HuH-7.5 (cell line): ENCODE measurements around the gene TUBA3D.
"Not testable (repeated sequence)": the region's sequence is repeated elsewhere in the genome, so short reads cannot be mapped to it uniquely, and the experiment has no call there.

Experiments
- DNase-seq: peaks from one replicate; pipeline ENCODE4 v3.0.0; 2011; ENCODE audit warnings: low spot score

Gene TUBA3D

DNA sequence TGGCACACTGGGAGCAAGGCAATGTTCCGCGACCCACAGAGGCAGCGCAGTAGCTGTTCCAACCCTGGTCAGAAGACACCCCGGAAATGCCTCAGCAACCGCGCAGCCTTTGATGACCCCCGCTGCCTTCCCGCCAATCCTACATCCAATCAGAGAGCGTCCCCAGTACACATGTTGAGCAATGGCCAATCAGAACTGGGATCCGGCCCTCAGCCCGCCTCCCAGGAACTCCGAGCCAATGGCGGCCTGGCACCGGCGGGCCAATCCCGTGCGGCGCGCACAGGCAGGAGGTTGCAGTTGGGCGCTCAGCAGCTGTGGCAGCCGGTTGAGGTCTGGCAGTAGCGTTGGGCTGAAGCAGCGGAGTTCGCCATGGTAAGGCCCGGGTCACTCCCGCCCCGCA lies at the start of gene TUBA3D:
TSS of gene TUBA3D (plus strand) at position 289 of the 400 bp plus-strand sequence. CDS start at position 370, 81 bp downstream.
- DNase-seq, result no peak

DNA sequence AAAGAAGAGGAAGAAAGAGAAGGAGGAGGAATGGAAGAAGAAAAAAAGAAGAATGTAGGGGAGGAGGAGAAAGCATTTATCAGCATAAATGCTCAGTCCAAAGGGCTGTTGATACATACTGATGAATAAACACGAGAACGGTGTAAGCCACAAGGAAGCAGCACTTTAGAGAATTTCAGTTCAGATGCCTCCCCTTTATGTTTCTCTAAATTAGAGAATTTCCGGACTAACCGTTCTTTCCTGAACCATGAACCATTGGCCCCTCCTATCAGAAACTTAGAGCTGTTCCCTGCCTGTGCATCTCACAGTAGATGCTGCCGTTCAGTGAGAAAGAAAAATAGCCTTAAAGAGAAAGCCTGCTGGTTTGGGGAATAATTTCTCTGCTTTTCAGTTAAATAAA lies 49.2 kb upstream of the TUBA3D start:
- DNase-seq, result no peak

DNA sequence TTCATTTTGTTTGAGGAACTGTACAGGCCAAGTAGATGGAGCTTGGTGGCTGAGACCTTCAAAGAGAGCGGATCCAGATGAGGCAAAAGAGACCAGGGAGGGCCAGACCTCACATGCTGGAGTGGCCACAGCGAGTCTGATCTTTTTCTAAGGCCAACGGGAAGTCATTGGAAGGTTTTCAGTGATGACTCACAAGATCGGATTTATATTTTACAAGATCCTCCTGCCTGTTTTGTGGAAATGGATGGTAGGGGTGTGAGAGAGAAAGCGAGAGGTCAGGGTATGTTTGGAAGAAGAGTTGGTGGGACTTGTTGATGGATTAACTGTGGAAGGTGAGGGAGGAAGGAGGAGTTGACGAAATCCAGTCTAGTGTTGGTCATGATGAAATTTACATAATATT lies 44.6 kb upstream of the TUBA3D start:
- no peak for DNase-seq

DNA sequence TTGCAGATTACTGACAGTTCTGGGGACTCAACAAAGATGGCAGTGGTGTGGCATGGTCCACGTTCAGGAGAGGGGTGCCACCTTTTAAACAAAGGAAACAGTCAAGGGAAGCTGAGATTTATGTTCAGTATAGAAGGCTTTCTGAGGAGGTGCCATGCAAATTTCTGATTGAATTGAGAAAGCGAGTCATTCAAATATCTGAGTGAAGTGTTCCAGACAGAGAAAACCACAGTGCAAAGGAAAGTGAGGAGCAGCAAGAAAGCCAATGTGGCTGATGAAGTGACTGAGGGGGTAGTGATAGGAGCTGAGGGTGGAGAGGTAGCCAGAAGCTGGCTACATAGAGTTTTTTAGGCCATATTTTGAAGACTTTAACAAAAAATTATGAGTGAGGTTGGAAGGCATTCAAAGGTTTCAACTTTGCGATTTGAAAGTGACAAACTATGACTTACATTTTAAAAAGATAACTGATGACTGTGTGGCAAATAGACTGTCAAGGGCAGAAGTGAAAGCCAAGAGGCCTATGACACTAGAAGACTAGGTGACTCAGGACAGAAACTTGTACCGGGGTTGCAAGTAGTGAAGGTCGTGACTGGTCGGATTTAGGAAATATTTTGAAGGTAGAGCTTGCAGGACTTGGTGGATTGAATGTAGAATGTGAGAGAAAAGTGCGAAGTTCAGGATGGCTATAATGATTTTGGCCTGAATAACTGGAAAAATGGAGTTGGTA lies 35.0 kb upstream of the TUBA3D start:
- not testable (repeated sequence) for DNase-seq

DNA sequence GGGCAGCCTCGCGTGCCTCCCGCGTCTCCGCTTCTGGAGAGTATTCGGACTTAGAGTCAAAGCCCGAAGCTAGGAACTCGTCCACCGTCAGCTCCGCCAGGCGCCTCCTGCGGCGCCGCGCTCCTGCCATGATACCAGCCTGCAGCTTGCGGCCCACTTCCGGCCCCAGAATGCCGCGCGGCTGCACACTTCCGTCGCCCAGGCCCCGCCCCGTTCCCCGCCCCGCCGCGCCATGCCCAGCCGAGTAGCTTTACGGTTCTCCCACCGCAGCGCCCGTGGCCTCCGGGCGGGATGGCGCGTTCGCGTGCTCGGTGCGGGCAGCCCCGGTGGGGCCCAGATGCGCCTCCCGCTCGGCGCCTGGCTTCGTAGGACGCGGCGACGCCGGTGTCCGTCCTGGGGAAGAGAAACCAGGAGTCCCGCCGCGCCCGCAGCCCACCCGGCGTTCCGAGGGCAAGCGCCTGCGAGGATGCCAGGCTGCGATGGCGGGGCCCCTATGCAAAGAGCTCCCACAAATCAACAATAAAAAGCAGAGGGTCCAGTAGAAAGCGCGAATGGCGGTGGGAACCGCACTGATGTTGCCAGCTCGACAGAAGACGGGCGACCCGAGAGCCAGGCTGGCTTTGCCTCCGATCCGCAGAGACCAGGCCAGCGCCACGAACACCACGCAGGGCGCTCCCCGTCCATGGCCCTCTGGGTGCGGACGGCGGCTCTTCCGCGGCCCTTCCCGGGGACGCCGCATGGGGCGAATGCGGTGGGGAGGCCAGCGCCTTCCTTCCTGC lies 31.0 kb upstream of the TUBA3D start:
- DNase-seq, result not testable (repeated sequence)

DNA sequence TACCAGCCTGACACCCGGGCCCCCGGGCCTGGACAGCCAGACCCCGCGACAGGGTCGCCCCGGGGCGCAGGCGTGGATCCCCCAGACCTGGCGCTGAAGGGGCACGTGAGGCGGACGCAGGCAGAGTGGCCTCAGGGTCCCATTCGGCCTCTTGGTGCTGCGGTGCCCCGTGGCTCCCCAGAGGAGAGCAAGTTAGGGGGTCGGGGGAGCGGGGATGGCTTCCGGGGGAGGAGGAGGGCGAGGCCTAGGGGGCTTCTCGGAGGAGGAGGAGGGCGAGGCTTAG lies 30.5 kb upstream of the TUBA3D start:
- DNase-seq, result not testable (repeated sequence)

DNA sequence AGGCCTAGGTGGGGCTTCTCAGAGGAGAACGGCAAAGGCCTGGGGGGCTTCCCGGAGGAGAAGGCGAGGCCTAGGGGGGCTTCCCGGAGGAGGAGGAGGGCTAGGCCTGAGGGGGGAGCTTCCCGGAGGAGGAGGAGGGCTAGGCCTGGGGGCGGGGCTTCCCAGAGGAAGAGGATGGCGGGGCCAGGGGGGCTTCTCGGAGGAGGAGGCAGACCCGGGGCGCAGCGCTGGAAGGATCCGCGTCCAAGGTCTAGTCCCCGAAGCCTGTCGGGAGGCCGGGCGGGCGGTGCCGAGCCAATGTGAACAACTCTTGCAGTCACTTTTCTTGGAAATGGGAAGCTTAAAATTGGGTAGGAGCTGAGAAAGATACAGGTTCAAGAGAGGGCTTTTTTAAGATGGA lies 30.0 kb upstream of the TUBA3D start:
- DNase-seq, result no peak

DNA sequence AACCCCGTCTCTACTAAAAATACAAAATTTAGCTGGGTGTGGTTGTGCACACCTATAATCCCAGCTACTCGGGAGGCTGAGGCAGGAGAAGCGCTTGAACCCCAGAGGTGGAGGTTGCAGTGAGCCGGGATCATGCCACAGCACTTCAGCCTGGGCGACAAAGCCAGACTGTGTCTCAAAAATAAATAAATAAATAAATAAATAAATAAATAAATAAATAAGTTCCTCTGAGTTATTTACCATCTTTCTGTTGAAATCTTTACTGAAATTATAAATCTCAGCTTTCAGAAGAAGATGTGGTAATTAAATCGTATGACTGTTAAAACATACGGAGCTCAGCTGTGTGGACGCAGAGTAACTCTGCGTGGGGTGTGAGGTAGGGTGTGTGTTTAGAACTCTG lies 27.9 kb upstream of the TUBA3D start:
- not testable (repeated sequence) for DNase-seq

DNA sequence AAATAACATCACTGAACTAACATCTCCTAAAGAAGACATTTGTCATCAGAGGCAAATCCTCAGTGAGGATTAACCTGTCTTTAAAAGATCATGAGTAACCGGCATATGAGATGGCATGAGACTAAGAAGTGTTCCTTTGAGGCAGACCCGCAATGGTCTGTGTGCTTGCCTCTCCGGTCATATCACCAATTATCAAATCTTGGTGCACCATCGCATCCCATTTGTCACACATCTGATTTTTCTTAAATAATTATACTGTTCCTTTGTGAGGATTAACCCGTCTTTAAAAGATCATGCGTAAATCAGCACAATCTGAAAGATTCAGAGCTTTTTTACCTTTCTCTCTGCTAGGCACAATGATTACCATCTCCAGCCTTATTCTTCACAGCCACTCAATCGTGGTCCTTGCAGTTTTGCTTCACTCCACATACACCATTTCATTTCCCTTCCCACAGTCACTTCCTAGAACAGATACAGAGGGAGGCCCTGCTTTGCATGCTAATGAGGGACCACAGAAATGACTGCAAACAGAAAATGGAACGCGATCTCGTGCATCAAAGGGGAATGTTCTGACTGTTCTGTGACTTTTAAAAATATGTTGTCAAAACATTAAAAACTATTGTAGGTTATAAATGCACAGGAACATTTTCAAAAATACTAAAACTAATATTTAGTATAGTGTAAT lies 24.5 kb upstream of the TUBA3D start:
- DNase-seq, result not testable (repeated sequence)

DNA sequence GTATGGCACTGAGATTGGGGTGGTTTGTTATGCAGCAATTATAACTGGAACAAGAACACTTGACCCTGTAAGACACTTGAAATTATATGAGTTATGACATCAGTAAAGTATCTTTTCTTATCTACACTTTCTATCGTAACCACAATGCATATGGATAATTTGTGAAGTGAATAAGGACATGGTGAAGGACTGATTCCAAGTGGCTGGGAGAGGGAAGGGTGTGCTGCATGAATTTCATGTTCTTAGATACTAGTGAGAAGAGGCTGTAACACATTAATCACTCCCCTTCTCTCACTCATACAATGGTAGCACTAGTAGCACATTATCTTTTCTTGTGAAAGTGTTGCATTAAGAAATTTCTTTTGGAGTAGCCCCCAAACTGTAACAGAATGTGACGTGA lies 21.0 kb upstream of the TUBA3D start:
- DNase-seq, result not testable (repeated sequence)

DNA sequence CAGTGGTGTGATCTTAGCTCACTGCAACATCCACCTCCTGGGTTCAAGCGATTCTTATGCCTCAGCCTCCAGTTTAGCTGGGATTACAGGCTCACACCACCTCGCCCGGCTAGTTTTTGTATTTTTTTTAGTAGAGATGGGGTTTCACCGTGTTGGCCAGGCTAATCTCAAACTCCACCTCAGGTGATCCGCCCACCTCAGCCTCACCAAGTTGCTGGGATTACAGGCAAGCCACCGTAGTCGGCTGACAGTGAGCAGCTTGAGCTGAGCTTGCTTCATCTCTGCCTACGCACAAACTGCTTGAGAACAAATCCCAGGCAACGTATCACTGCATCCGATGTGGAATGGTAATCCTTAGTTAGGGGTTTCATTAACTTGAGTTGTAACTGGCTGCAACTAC lies 8.2 kb upstream of the TUBA3D start:
- not testable (repeated sequence) for DNase-seq

DNA sequence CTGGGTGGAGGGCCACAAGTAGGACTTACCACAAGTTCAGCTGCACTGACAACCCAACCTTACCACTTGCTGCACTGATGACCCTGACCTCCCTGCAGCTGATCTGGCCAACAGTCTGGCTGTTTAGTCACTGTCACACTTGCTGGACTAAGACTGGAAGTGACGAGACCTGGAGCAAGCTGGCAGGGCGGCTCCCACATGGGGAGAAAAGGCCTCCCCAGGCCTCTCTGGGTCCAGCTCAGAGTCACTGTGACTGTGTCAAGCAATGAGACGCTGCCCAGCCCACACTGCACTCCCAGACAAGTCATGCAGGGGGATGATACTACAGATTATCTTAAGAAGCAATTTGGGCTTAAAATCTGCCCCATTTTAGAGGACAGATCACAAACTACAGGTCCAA lies 5.0 kb upstream of the TUBA3D start:
- not testable (repeated sequence) for DNase-seq

DNA sequence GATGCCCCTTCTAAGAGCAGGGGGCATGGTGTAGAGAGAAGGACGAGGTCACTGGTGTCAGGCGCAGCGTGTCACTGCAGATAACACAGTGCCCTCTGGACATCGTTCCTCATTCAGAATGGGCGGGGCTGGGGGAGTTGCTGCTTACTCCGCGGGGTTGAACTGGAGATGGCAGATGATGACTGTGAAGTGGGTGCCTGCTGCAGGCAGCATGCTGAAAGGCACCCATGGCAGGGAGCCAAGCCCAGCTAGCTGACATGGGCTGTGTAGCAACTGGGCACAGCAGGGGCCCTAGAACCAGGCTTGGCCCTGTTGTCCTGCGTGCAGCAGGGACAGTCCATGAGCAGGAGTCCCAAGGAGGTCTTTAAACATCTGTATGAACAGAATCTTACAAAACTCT lies 4.3 kb upstream of the TUBA3D start:
- not testable (repeated sequence) for DNase-seq

DNA sequence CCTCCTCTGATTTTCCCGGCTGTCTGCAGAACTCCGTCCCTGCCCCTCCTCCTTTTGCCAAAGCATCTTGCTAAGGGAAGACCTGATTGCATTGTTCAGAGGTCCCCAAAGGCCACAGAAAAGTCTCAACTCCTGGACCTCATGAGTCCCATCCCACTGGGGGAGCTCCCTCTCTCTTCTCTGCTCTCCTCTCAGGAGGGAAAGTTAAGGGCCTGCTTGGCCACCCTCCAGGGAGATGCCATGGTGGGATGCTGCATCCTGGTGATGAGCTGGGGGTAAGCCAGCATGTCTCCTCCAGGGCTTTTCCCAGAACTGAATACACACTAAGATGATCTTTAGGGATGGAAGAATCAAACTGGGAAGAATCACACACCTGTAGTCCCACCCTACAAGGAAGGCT lies 2.7 kb upstream of the TUBA3D start:
- not testable (repeated sequence) for DNase-seq

DNA sequence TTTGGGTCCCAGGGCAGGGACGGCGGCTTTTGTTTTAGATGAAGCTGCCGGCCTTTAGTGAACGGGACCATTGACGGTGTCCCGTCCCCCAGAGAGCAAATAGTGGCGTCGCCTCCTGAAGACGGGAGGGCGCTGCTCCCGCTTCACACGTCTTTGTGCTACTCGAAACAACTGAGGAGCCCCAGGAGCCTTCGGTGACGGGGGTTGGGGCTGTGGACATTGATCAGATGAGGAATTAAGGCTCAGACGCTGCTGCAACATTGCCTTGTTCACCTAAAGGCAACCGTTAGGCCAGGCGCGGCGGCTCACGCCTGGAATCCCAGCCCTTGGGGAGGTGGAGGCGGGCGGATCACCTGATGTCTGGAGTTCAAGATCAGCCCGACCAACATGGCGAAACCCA lies 444 bp downstream of the TUBA3D start:
- DNase-seq, result not testable (repeated sequence)

DNA sequence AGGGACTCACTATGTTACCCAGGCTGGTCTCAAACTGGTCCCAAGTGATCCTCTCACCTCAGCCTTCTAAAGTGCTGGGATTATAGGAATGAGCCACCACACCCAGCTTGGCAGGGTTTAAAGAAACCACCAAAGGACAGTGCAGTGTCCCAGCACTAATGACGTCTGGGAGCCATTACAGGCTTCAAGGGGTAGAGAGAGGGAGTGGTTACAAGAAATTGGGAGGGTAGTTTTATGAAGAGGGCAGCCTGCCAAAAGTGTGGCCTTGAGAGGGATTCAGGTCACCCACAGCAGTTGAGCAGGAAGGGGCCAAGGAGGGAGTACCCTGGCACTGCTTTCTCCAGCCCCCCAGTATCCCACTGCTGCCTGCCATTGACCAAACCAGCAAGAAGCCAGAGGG lies 1.3 kb downstream of the TUBA3D start:
- not testable (repeated sequence) for DNase-seq

DNA sequence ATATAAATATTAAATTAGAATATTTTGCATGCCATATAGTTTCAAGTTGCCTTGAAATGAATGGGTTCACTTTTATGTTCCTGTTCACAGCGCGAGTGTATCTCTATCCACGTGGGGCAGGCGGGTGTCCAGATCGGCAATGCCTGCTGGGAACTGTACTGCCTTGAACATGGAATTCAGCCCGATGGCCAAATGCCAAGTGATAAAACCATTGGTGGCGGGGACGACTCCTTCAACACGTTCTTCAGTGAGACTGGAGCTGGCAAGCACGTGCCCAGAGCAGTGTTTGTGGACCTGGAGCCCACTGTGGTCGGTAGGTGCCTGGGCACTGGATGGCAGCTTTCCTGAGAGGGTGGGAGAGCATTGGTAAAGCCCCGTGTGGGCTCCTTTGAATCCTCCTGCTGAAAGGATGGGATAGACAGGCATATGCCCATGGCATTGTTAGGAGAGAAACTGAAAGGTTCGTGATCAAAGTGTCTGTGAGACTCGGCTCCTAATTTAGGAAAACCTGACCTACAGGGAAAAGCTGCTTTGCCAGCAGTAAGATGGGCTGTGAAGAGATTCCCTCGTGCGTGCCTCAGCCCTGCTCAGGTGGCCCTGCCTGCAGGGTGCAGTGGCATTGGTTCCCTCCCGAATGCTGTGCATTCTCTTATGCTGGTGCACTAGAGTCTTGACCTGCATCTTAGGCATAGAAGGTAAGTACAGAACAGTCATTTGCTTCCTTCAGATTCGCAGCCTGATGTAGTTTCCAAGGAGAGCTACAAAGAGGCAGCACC lies 2.3 kb downstream of the TUBA3D start:
- DNase-seq, result not testable (repeated sequence)

DNA sequence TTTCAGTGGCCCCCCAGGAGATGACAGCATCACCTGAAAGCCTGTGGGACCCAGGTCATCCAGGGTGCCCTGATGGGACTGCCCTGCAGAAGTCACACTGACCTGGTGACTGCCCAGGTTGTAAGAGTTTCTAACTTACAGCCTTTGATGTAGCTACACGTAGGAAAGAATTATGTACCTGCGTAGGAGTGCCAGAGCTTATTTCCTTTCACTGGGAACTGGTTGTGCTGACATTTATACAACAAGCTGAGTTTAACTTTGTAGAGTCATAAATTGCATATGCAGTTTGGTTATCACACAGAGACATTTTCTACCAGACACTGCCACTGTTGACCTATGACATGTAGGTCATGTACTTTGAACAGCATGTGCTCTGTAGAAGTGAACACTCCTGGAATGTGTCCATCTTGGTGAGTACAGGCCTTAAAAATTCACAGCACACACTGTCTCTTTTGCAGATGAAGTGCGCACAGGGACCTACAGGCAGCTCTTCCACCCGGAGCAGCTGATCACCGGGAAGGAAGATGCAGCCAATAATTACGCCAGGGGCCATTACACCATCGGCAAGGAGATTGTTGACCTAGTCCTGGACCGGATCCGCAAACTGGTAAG lies 3.0 kb downstream of the TUBA3D start:
- not testable (repeated sequence) for DNase-seq

DNA sequence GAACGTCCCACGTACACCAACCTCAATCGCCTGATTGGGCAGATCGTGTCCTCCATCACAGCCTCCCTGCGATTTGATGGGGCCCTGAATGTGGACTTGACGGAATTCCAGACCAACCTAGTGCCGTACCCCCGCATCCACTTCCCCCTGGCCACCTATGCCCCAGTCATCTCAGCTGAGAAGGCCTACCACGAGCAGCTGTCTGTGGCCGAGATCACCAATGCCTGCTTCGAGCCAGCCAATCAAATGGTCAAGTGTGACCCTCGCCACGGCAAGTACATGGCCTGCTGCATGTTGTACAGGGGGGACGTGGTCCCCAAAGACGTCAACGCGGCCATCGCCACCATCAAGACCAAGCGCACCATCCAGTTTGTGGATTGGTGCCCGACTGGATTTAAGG lies 4.4 kb downstream of the TUBA3D start:
- DNase-seq, result not testable (repeated sequence)

DNA sequence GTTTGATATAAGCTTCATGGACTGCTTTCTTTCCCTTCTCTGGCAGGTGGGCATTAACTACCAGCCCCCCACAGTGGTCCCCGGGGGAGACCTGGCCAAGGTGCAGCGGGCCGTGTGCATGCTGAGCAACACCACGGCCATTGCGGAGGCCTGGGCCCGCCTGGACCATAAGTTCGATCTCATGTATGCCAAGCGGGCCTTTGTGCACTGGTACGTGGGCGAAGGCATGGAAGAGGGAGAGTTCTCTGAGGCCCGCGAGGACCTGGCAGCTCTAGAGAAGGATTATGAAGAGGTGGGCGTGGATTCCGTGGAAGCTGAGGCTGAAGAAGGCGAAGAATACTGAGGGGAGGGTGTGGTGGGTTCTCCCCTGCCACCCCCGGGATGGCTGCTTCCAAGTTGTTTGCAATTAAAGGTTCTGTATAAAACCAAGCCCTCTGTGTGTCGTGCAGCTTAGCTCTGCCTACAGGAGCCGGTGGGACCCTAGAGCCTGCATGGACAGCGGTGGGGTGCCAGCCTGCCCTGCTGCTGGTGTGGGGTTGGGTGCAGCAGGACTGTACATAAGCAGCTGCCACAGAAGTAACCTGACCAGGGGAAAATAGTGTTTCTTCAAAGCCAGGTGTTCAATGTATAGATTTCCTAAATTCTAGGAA lies 6.7 kb downstream of the TUBA3D start:
- not testable (repeated sequence) for DNase-seq
